ENCODE measurements around the gene ALAS1. TPM values are rescaled to one million over a fixed set of nuclear protein-coding genes. Genes with fewer than 3 reads are reported as not detected.
A peak's percentile ranks its signal among the peaks of the same experiment; 100 is the strongest.

Gene ALAS1
- total and polyA plus RNA-seq, 2 experiments from 2014 or later = 85.3 to 90.1 TPM

DNA sequence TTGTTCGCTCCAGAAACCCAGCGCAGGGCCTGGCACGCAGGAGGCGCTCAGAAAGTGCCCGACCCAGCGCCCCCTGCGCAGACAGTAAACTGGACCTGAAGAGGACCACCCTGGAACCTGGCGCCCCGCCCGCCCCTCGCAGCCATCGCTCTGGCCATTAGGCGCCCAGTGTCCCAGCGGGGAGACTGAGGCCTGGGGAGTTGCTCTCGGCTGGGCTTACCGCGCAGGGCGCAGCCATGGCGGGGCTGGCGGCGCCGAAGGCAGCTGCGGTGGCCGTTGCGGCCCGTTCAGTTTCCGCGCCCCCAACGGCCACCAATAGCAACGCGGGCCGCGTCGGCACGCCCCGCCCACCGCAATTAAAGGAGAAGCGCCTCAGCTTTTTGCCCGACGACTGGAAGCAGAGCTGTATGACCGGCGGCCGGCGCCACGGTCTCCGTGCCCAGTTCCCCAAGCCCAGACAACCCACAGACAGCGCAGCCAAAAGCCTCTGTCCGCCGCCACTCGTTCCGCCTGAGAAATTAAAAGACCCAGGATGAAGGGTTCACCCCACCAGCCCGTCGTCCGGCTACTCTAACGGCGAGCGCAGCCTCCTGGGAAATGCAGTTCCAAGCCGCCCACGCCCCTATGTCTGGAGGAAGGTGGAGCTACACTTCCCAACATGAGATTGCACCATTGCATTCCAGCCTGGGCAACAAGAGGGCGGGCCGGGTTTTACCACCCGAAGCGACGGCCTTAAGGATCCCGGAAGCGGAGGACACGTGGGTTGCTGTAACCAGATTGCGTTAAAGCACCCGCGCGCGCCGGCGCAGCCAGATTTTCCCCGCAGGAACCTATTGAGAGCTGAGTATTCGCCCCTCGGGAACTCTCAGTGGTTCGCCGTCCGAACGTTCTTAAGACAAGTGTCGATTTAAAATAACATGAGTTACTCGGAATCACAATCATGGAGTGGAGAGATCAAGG lies 43.5 kb upstream of the ALAS1 start, which contains the start of gene POC1A:
Gene POC1A (minus strand): TSS at position 289 of the 960 bp plus-strand sequence. CDS start 51 bp downstream, at position 238.
- Histone ChIP-seq H4K20me1 (ENCODE audit: insufficient read depth, poor library complexity, severe bottlenecking) (no peaks in the 10 kb centered on the region), H3K4me1 (ENCODE audit: insufficient read depth) (no peaks in the 10 kb centered on the region), H3K4me2 (peak within 1 kb of the TSS; percentile 98), H3K9me3 (ENCODE audit: low read depth) (no peaks in the 10 kb centered on the region), H3K27ac (peak within 1 kb of the TSS; percentile 87), H2AFZ (peak within 1 kb of the TSS; percentile 79), H3K27me3 (no peaks in the 10 kb centered on the region), H3K9me2 (replicated peaks; ENCODE audit: insufficient read depth) (no peaks in the 10 kb centered on the region), H3K36me3 (replicated peaks; ENCODE audit: insufficient read depth, low read depth) (no peaks in the 10 kb centered on the region), H3K4me3 (peak within 1 kb of the TSS; percentile 40), H3K79me2 (peaks cover 8% of the 10 kb centered on the region)
- WGBS (ENCODE audit: low lambda C conversion rate, missing lambda C conversion rate) = 1% methylated on average over 81 of the region's 83 CpGs
- DNase-seq (ENCODE audit: low spot score) = peak; percentile 99
- TF ChIP-seq CTCF (IDR thresholded peaks at IDR 0.05; ENCODE audit: poor library complexity) = no peak
- no peak for TF ChIP-seq EZH2 (IDR thresholded peaks at IDR 0.05; ENCODE audit: borderline replicate concordance)
- TF ChIP-seq EZH2phosphoT487 (IDR thresholded peaks at IDR 0.05; ENCODE audit: low read depth, severe bottlenecking, unreplicated experiment) = no peak

DNA sequence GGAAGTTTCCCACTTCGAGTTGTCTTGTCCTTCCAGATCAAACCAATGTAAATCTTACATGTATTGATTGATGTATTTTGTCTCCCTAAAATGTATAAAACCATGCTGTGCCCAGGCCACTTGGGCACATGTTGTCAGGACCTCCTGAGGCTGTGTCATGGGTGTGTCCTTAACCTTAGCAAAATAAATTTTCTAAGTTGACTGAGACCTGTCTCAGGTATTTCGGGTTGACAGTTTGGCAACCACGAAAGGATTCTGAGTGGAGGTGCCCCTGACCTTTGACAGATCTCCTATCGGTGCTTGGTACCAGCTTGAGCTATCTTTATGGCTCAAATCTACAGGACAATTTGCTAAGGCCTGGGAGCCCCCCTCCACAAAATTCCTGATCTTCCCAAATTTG lies 42.0 kb upstream of the ALAS1 start:
- no peaks in the 10 kb centered on the region for H3K9me2 ChIP-seq (replicated peaks; ENCODE audit: insufficient read depth)
- H2AFZ ChIP-seq = peak overlapping the region; percentile 4
- no peaks in the 10 kb centered on the region for H3K36me3 ChIP-seq (replicated peaks; ENCODE audit: insufficient read depth, low read depth)
- 81% methylated on average over 4 of the region's 4 CpGs for WGBS (ENCODE audit: low lambda C conversion rate, missing lambda C conversion rate)
- no peaks in the 10 kb centered on the region for H3K9me3 ChIP-seq (ENCODE audit: low read depth)
- no peak overlapping the region for H3K4me3 ChIP-seq
- no peak for DNase-seq (ENCODE audit: low spot score)
- no peaks in the 10 kb centered on the region for H4K20me1 ChIP-seq (ENCODE audit: insufficient read depth, poor library complexity, severe bottlenecking)
- H3K4me2 ChIP-seq = no peak overlapping the region
- H3K4me1 ChIP-seq (ENCODE audit: insufficient read depth) = no peaks in the 10 kb centered on the region
- no peaks in the 10 kb centered on the region for H3K27me3 ChIP-seq
- peaks cover 8% of the 10 kb centered on the region for H3K79me2 ChIP-seq
- no peak overlapping the region for H3K27ac ChIP-seq
- TF ChIP-seq EZH2 (IDR thresholded peaks at IDR 0.05; ENCODE audit: borderline replicate concordance) (no peak), CTCF (IDR thresholded peaks at IDR 0.05; ENCODE audit: poor library complexity) (no peak), EZH2phosphoT487 (IDR thresholded peaks at IDR 0.05; ENCODE audit: low read depth, severe bottlenecking, unreplicated experiment) (no peak)

DNA sequence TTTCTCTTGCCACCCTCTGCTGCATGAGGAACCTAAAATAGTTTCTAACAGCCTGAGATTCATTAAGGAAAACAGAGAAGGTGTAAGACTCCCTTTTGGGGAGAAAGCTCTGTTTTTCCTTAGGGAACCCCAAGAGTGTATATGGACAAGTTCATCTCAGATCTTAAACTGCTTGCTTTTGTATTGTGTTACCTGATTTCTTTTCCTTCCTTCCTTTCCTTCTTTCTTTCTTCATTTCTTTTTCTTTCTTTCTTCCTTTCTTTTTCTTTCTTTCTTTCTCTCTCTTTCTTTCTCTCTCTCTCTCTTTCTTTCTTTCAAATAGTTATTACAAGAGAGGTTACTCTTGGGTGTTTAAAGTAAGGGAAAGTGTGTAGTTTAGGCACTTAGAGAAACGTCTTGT lies 38.5 kb upstream of the ALAS1 start:
- Histone ChIP-seq H3K27ac (no peak overlapping the region), H3K9me2 (replicated peaks; ENCODE audit: insufficient read depth) (no peaks in the 10 kb centered on the region), H2AFZ (no peak overlapping the region), H3K4me3 (no peak overlapping the region), H3K79me2 (no peaks in the 10 kb centered on the region), H3K27me3 (no peaks in the 10 kb centered on the region), H3K4me1 (ENCODE audit: insufficient read depth) (no peaks in the 10 kb centered on the region), H3K36me3 (replicated peaks; ENCODE audit: insufficient read depth, low read depth) (no peaks in the 10 kb centered on the region), H3K4me2 (no peak overlapping the region), H4K20me1 (ENCODE audit: insufficient read depth, poor library complexity, severe bottlenecking) (no peaks in the 10 kb centered on the region), H3K9me3 (ENCODE audit: low read depth) (no peaks in the 10 kb centered on the region)
- TF ChIP-seq EZH2 (IDR thresholded peaks at IDR 0.05; ENCODE audit: borderline replicate concordance) (no peak), CTCF (IDR thresholded peaks at IDR 0.05; ENCODE audit: poor library complexity) (no peak), EZH2phosphoT487 (IDR thresholded peaks at IDR 0.05; ENCODE audit: low read depth, severe bottlenecking, unreplicated experiment) (no peak)
- WGBS (ENCODE audit: low lambda C conversion rate, missing lambda C conversion rate) = 48% methylated on average over 1 of the region's 1 CpG
- no peak for DNase-seq (ENCODE audit: low spot score)
